GM12873 (cell line): Measurements from ENCODE around the gene DGAT2.

ENCODE experiments used
- TF ChIP-seq, protein P1 (sequence below): IDR thresholded peaks from 2 replicates; pipeline ENCODE4 v1.5.1; 2012; ENCODE audit warnings: low read depth, mild to moderate bottlenecking, moderate library complexity, low read length, control low read depth; ENCODE audit not compliant: insufficient read depth; ENCODE audit errors: missing control alignments

The DGAT2 gene, protein sequence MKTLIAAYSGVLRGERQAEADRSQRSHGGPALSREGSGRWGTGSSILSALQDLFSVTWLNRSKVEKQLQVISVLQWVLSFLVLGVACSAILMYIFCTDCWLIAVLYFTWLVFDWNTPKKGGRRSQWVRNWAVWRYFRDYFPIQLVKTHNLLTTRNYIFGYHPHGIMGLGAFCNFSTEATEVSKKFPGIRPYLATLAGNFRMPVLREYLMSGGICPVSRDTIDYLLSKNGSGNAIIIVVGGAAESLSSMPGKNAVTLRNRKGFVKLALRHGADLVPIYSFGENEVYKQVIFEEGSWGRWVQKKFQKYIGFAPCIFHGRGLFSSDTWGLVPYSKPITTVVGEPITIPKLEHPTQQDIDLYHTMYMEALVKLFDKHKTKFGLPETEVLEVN

DNA sequence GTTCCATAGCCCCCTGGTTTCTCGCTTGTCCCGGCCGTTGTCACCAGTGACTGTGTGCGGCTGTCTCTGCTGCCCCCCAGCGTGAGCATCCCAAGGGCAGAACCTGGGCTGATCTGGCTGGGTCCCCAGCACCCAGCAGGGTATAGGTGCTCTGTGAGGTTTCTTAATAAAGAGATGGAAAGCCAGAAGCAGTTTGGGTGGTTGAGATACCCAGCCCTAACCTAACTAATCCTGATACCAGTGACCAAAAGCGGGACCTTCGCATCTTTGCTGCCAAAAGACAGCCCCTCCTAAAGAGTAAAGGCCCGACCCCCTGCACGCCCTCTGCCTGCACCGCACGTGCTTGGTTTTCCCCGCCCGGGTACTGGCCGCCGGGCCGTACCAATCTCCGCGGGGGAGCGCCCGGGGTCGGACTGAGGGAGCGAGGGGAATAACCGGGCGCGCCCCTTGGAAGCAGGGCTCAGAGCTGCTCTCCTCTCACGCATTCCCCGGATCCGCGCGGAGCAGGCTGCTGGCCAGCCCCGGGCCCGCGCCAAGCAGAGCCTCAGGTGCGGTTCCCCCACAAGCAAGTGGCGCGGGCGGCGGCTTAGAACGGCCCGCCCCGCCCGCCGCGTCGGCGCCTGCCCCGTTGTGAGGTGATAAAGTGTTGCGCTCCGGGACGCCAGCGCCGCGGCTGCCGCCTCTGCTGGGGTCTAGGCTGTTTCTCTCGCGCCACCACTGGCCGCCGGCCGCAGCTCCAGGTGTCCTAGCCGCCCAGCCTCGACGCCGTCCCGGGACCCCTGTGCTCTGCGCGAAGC lies at the start of gene DGAT2:
Gene DGAT2 (plus strand): TSS at position 667 of the 797 bp plus-strand sequence. CDS start 214 bp downstream, outside the sequence.
- TF ChIP-seq, protein P1, sequence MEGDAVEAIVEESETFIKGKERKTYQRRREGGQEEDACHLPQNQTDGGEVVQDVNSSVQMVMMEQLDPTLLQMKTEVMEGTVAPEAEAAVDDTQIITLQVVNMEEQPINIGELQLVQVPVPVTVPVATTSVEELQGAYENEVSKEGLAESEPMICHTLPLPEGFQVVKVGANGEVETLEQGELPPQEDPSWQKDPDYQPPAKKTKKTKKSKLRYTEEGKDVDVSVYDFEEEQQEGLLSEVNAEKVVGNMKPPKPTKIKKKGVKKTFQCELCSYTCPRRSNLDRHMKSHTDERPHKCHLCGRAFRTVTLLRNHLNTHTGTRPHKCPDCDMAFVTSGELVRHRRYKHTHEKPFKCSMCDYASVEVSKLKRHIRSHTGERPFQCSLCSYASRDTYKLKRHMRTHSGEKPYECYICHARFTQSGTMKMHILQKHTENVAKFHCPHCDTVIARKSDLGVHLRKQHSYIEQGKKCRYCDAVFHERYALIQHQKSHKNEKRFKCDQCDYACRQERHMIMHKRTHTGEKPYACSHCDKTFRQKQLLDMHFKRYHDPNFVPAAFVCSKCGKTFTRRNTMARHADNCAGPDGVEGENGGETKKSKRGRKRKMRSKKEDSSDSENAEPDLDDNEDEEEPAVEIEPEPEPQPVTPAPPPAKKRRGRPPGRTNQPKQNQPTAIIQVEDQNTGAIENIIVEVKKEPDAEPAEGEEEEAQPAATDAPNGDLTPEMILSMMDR, result peak; percentile 30

DNA sequence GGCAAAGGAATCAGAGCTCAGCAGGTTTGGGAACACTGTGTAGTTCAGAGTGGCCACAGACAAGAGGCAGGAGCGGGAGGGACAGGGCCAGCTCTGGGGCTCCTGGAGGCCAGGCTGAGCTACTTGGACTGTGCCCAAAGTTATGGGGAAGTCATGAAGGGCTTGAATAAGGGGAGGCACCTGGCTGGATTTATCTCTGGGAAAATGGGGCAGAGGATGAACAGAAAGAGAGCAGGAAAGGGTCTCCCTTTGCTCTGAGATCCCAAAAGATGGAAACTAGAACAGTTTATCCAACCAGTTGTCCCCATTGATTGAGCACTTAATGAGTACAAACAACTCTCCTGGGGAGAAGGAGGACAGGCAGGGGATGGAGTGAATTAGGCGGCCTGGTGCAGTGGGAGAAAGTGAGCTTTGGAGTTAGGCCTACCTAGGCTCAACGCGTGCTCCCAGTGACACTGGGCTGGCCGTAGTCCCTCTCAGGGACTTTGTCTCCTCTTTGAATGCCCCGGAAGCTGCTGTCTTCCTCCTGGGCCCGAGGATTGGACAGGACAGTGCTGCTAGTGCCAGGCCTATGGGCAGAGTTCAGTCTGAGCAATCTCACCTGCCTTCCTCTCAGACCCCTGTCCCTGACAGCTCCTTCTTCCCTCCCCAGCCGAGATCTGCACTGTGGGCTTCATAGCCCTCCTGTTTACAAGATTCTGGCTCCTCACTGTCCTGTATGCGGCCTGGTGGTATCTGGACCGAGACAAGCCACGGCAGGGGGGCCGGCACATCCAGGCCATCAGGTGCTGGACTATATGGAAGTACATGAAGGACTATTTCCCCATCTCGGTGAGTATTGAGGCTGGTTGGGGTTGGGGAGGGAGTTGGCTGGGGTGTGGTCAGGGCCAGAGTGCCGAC lies 49.0 kb upstream of the DGAT2 start:
- TF ChIP-seq, protein P1, result no peak

DNA sequence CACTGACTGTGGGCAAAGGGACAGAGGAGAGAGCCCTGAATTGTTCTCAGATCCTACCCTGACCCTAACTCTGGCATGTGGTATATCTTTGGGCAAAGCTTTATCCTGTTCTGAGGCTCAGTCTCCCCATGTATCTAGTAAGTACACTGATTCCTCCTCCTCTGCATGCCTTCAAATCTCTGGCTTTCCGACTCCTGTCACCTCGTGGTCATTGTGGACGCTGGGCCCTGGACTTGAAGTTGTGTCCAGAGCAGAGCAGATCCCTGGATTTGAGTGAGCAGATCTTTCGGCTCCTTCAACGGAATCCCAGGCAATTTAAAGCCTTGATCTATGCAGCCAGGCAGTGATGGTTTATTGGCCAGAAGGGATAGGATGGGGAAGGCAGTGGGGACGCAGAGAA lies 47.9 kb upstream of the DGAT2 start:
- TF ChIP-seq, protein P1, result no peak

DNA sequence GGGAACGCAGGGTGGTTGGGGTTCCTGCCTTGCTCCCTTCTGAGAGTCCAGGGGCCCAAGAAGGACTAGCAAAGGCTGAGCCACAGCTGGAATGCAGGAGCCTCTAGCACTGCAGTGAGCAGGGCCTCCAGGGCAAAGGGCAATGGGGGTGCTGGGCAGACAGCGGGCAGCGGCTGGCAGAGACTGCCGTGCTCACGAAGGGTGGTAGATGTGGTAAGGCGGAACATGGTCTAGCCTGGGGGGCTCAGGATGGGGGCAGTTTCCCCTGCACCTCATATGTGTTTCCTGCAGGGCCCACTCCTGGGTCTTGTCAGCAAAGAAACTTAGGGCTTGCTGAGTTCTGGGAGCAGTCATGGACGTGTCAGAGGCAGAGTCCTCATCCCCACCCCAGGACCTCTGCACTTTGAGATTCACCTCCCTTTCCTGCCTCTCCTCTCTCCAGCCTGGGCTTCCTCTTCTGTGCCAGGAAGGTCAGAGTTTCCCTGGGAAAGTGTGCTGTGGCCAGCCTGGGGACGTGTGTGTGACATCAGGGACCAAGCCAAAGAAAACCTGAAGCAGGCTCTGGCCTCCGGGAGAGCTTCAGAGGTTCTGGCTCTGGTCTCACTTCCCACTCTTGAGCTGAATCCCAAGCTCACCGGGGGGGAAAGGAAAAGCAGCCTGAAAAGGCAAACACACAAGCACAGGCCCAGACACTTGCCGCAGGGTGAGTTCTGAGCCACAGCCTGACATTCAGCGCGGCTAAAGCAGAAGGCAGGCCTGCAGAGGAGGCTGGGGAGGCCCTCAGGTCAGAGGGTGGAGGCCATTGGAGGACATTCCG lies 46.5 kb upstream of the DGAT2 start:
- TF ChIP-seq, protein P1, result no peak

DNA sequence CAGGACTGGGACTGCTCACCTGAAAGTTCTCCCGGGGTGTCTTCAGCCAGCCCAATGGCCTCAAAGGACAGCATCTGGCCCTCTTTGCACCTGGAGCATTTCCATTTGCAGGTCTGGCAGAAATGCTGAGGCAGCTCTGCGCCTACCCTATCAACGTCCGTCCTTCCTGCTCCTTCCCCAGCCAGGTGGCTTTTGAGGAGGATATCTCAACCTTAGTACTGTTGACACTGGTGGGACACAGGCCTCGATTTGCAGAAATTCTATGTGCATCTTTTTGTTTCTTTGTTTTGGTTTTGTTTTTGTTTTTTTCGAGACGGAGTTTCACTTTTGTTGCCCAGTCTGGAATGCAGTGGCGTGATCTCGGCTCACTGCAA lies 45.9 kb upstream of the DGAT2 start:
- TF ChIP-seq, protein P1, result no peak

DNA sequence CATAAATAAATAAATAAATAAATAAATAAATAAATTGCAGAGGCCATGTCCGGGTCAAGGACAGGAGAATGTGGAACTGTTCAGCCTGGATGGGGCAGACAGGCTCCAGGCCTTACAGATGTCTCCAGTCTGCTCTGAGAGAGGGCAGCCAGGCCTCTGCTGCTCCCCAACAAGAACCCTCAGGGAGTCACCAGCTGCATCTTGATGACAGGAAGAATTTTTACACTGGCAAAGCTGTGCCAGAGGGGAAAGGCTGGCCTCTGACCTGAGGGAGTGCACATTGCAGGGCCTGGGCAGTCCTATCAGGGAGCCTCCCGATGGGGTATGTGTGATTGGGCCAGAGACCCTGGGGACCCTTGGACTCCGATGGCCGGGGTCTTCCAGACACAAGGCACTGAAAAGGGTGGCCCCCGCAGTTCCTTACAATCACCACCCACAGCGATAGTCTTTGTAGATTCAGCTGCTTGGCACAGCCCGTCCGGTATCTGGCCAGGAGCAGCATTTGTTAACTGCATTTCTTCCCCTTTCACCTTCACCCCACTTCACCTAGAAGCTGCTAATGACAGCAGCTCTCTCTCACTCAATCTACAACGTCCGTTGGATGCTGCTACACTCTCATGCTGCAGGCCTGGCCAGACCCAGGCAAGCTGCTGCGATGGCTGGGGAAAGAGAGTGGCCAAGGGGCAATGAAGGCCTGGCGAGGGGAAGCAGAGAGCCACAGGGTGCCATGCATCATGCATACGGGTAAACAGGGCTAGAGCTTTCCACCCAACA lies 42.8 kb upstream of the DGAT2 start:
- TF ChIP-seq, protein P1, result no peak
